GM19467 (cell line): ENCODE data around the gene EPHA2.

Experiments
- ATAC-seq: cut with Tn5 transposase; IDR thresholded peaks from one replicate; pipeline ENCODE4 v1.9.1; 2021; ENCODE audit warnings: mild to moderate bottlenecking, moderate library complexity; ENCODE audit not compliant: unreplicated experiment

EPHA2 gene

GRCh38 chr1:16095447-16095846 is 60.4 kb downstream of the EPHA2 start:
- ATAC-seq, result no peak

- no peak for ATAC-seq
Measured at GRCh38 chr1:16094453-16095158, 61.3 kb downstream of the EPHA2 start.

DNA sequence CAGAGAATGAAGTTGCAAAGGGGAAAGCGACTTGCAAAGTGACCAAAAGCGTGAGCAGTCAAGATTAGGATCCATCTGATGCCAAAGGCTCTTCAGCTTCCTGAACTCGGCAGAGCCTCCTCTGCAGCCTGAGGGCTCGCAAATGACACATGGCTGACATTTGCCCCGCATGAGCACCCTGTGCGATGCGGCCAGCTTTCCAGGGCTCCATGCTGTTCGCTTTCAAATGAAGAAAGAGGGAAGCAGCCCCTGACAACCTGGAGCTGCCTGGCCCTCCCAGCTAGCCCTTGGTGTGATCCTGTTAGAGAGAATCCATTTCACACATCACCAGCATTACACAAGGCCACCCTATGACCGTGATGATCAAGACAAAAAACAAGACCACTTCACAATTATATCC is 62.3 kb downstream of the EPHA2 start:
- no peak for ATAC-seq

DNA sequence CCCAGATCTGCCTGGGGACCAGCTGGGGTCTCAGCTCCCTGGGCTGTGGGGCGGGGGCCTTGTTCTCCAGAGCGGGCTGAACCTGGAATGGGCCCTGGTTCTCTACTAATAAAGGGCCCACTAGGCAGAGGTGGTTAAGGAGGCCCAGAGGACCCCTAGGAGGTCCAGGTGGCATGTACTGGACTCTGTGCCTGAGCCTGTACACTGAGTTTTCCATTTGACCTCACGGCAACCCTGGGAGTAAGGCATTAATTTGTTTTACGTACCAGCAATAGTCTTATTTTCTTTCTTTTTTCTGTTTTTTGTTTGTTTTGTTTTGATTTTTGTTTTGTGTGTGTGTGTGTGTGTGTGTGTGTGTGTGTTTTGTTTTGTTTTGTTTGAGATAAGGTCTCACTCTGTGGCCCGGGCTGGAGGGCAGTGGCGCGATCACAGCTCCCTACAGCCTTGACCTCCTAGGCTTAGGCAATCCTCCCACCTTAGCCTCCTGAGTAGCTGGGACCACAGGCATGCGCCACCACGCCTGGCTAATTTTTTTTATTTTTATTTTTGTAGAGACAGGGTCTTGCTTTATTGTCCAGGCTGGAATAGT is 62.9 kb downstream of the EPHA2 start:
- ATAC-seq, result no peak

GRCh38 chr1:16092097-16092922 is 63.6 kb downstream of the EPHA2 start:
- no peak for ATAC-seq

DNA sequence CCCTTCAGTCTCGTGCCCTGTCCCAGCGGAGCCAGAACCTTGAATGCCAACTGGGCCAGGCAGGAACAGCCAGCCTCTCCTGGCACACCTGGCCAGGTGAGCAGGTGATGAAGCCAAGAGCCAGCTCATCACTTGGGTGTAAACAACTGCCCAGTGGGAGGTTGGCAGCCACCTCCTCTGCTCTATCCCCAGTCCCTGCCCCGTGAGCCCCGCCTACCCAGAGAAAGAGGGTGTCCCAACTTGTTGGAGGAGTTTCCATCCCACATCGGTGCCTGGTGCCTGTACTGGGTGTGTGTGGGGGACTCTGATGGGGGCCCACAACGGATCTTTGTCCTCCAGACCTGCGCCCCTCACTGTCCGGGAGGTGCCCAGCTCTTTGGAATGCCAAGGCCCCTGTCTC is 64.6 kb downstream of the EPHA2 start:
- ATAC-seq, result no peak

- ATAC-seq, result no peak
Measured at GRCh38 chr1:16090076-16090826, 65.6 kb downstream of the EPHA2 start.

DNA sequence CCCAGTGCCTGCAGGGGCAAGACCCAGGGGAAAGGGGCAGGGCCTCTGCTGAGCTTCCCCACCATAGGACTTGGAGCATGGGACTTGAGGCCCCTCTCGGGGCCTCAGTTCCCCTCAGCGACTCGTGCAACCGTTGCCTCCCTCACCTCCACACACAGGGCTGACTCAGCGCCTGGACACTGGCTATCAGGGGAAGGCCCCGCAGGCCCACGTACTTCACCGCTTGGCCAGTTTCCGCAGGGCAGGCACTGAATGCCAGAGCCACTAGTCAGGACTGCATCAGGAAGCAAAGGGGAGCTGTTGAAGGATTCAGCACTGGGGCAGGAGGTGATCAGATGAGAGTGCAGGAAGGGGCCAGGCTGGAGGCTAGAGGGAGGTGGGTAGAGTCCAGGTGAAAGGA is 66.9 kb downstream of the EPHA2 start:
- no peak for ATAC-seq

GRCh38 chr1:16088351-16088911 is 67.4 kb downstream of the EPHA2 start:
- no peak for ATAC-seq

DNA sequence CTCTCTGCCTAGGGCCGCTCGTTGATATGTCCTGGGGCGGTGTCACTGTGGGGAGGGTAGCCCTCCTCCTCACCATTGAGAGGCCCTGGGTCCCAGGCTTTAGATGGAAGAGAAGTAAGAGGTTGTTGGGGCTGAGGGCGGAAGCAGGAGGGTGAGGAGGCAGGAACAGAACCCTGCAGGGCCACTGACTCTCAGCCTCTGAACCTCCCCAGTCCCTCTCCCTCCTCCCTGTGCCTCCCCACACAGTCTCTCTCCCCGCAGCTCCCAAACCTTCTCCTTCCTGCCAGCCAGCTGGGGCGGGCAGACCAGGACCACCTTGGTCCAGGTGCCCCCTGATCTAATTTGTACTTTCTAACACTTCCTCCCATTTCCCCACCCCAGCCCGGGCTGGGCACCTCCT is 68.1 kb downstream of the EPHA2 start:
- ATAC-seq, result no peak

DNA sequence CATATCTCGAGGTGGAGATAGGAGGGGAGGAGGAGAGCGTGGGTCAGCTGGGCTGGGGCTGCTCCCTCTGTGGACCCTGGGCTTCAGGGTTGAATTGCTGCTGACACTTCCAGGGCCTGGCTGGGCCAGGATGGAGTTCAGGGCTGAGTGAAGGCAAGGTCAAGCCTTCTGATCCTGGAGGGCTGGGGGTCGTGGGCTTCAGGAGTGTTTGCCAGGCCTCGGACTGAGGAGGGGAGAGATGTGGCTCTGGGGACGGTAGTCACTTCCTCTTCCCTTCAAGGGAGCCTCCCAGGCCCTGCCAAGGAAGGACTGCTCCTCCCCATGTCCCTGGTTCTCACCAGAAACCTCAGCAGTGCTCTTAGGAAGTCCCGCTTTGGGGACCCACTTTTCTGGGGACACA is 70.3 kb downstream of the EPHA2 start:
- no peak for ATAC-seq

- no peak for ATAC-seq
Measured at GRCh38 chr1:16083486-16083885, 72.4 kb downstream of the EPHA2 start.

DNA sequence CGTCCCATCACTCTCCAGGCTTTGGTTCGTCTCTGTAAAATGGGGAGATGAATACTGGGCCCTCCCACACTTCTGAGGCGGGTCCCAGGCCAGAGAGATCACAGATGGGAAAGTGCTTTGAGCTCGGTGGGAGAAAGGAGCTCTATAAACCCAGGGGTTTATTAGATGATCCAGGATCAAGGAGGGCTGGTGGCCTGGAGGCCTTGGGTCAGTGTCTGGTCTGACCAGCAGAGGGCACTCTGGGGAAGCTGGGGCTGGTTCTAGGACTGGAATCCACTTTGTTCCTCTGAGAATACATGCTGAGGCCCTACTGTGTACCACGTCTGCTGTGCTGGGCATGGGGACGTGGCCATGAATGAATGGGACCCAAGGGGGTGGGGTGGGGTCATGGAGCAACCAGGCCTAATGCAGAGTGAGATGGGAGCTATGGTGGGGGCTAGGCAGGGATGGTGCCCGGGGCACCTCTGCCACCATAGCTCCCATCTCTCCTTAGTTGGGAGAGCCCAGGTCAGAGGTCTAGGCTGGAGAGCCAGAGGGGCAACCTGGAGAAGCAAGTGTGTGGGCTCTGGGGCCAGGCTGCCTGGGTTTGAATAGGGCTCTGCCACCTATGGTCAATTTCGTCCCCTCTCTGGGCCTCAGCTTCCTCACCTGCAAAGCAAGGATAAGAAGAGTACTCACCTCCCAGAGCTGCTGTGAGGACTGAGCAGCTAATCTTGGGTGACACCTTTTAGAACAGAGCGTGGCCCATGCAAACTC is 73.4 kb downstream of the EPHA2 start:
- ATAC-seq, result no peak

- ATAC-seq, result no peak
Measured at GRCh38 chr1:16081636-16082035, 74.2 kb downstream of the EPHA2 start.

DNA sequence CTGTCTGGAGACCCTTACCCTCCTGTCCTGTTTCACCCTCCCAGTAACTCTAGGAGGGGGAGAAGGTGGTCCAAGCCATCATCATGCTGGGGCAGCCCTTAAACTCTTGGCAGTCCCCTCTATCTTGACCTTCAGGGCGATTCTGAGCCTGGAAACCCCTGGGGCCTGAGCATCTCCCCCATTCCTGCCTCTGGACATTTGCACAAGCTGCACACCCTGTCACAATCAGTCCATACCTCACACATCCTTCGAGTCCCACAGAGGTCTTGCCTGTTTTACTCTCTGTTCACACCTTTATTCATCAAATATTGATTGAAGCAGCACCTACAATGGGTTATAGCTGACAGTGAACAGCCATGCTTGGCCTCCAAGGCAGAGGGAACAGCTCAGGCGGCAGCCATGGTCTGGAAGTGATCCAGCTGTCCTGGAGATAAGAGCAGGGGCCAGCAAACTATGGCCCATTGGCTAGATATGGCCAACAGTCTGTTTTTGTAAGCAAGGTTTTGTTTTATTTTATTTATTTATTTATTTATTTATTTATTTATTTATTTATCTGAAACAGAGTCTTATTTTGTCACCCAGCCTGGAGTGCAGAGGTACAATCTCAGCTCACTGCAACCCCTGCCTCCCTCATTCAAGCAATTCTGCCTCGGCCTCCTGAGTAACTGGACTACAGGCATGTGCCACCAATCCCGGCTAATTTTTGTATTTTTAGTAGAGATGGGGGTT is 75.3 kb downstream of the EPHA2 start:
- ATAC-seq, result no peak

- no peak for ATAC-seq
Measured at GRCh38 chr1:16078925-16079656, 76.8 kb downstream of the EPHA2 start.

DNA sequence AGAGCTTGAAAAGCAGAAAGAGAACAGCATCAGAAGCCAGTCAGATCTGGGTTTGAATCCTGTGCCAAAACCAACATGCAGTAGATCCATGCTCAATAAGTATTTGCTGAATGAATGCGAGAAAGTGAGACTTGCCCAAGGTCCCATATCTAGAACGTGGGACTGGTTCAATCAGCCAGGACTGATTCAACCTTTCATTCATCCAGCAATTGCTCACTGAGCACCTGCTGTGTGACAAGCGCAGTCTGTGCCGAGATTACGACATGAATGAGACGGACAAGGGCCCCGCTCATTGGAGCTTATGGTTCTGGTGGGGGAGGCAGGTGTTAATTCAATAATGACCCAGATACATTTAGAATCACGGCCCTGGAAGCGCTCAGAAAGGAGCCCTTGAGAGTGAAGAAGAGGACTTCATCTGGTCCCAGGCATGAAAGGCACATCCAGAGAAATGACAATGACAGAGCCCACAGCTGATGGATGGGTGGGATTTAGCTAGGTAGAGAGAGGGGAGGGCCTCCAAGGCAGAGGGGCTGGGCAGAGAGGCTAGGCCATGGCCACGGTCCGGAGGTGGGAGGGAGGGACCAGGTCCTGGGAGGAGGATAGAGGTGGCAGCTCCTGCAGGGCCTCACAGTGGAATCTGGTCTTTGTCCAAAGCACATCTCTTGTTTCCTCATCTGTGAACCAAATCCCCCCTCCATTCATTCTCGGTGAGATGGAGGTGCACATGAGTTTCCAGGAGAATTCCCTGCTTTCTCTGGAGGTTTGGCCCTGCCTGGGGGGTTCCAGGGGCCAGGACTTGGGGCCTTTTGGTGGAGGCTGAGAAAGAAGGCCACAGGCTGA is 78.2 kb downstream of the EPHA2 start:
- ATAC-seq, result no peak

DNA sequence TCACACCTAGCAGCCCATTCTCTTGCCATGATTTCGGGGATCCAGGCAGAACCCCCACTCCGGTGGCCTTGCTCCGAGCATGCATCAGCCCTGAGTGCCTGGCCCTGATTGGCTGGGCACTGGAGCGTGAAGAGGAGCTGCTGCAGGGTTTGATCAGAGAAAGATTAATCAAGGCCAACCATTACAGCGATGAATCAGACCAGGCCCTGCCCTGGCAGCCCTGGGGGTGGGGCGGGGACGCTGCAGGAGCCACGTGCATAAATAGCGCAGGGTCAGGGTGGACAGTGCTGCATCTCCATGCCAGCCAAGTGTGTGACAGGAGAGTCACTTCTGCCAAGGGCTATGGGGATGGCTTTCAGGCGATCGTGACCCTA is 79.0 kb downstream of the EPHA2 start:
- no peak for ATAC-seq
